Stimulated activated naive B cell treated with anti-CD40 and anti-IgM and Interleukin-4, amounts not matched to agents 10 μg/mL and 1 μg/mL and 100 μg/mL, for 72 hours (primary cell): Measurements from ENCODE around the gene ADRM1.

Experiments used
- ATAC-seq, 2 donors: fragments of 150-1000 bp; cut with Tn5 transposase; replicated peaks; 2 replicates each; pipeline ENCODE4 v1.10.0; 2021; ENCODE audit warnings: moderate library complexity in 1 of 2
- DNase-seq: peaks from one replicate; pipeline ENCODE4 v3.0.0; 2021
- H3K27ac Mint-ChIP-seq: one replicate; pipeline ENCODE4 v1.8.0; 2022; ENCODE audit warnings: mild to moderate bottlenecking, mixed read lengths
- H3K27me3 Mint-ChIP-seq, 2 donors: one replicate each; pipeline ENCODE4 v1.8.0; 2022; ENCODE audit warnings: mixed read lengths in 2 of 2
- H3K36me3 Mint-ChIP-seq, 2 donors: one replicate each; pipeline ENCODE4 v1.8.0; 2022; ENCODE audit warnings: mixed read lengths in 2 of 2, mild to moderate bottlenecking in 1 of 2
- H3K4me1 Mint-ChIP-seq, 2 donors: one replicate each; pipeline ENCODE4 v1.8.0; 2022; ENCODE audit warnings: mixed read lengths in 2 of 2, mild to moderate bottlenecking in 1 of 2
- H3K4me3 Mint-ChIP-seq, 2 donors: one replicate each; pipeline ENCODE4 v1.8.0; 2022; ENCODE audit warnings: mild to moderate bottlenecking in 2 of 2, mixed read lengths in 2 of 2, moderate library complexity in 1 of 2
- H3K9me3 Mint-ChIP-seq, 2 donors: one replicate each; pipeline ENCODE4 v1.8.0; 2022; ENCODE audit warnings: mixed read lengths in 2 of 2, mild to moderate bottlenecking in 1 of 2

The ADRM1 gene

GRCh38 chr20:62269871-62270270 is 32.9 kb upstream of the ADRM1 start:
- Mint-ChIP-seq H3K27ac (no peak overlapping the region), H3K9me3 (peaks cover 0 to 3% of the 10 kb centered on the region in 2 donors), H3K4me1 (peaks cover 16 to 27% of the 10 kb centered on the region in 2 donors), H3K36me3 (peaks cover 43 to 67% of the 10 kb centered on the region in 2 donors), H3K27me3 (no peaks in the 10 kb centered on the region), H3K4me3 (no peak overlapping the region)
- ATAC-seq: no peak
- DNase-seq: no peak

- Mint-ChIP-seq H3K4me3 (no peak overlapping the region), H3K27me3 (no peaks in the 10 kb centered on the region), H3K4me1 (peaks cover 21 to 35% of the 10 kb centered on the region in 2 donors), H3K9me3 (no peaks in the 10 kb centered on the region), H3K36me3 (peaks cover 44 to 53% of the 10 kb centered on the region in 2 donors), H3K27ac (no peak overlapping the region)
- no peak for DNase-seq
- no peak for ATAC-seq
Measured at GRCh38 chr20:62272200-62272599, 30.6 kb upstream of the ADRM1 start.

GRCh38 chr20:62273416-62273815 is 29.4 kb upstream of the ADRM1 start:
- no peaks in the 10 kb centered on the region for H3K27me3 Mint-ChIP-seq
- H3K36me3 Mint-ChIP-seq: peaks cover 39 to 60% of the 10 kb centered on the region in 2 donors
- peaks cover 23 to 35% of the 10 kb centered on the region in 2 donors for H3K4me1 Mint-ChIP-seq
- DNase-seq (no peak), ATAC-seq (no peak)
- H3K27ac Mint-ChIP-seq: no peak overlapping the region
- H3K4me3 Mint-ChIP-seq: no peak overlapping the region
- H3K9me3 Mint-ChIP-seq: no peaks in the 10 kb centered on the region

GRCh38 chr20:62274332-62274950 is 28.4 kb upstream of the ADRM1 start:
- H3K27ac Mint-ChIP-seq: peak overlapping the region; percentile 86
- no peak for DNase-seq
- ATAC-seq: peak; percentile 87 to 90
- no peaks in the 10 kb centered on the region for H3K9me3 Mint-ChIP-seq
- H3K4me1 Mint-ChIP-seq: peaks cover 27 to 35% of the 10 kb centered on the region in 2 donors
- H3K36me3 Mint-ChIP-seq: peaks cover 44 to 65% of the 10 kb centered on the region in 2 donors
- peak overlapping the region in 1 of 2 donors; percentile 66 for H3K4me3 Mint-ChIP-seq
- H3K27me3 Mint-ChIP-seq: no peaks in the 10 kb centered on the region

- H3K36me3 Mint-ChIP-seq: peaks cover 44 to 69% of the 10 kb centered on the region in 2 donors
- peak; percentile 59 to 68 for ATAC-seq
Measured at GRCh38 chr20:62275219-62275618, 27.6 kb upstream of the ADRM1 start.

GRCh38 chr20:62276439-62276838 is 26.4 kb upstream of the ADRM1 start:
- Mint-ChIP-seq H3K9me3 (no peaks in the 10 kb centered on the region), H3K36me3 (peaks cover 44 to 67% of the 10 kb centered on the region in 2 donors), H3K27ac (no peak overlapping the region), H3K4me3 (no peak overlapping the region), H3K27me3 (no peaks in the 10 kb centered on the region), H3K4me1 (peaks cover 27 to 35% of the 10 kb centered on the region in 2 donors)
- ATAC-seq: no peak
- DNase-seq: no peak

More at GRCh38 chr20:62275219-62275618, 27.6 kb upstream of the ADRM1 start:
- Mint-ChIP-seq H3K27me3 (no peaks in the 10 kb centered on the region), H3K4me1 (peaks cover 27 to 35% of the 10 kb centered on the region in 2 donors), H3K27ac (peak overlapping the region; percentile 86), H3K4me3 (no peak overlapping the region), H3K9me3 (no peaks in the 10 kb centered on the region)
- DNase-seq: no peak

- Mint-ChIP-seq H3K36me3 (peaks cover 45 to 68% of the 10 kb centered on the region in 2 donors), H3K4me3 (no peak overlapping the region), H3K9me3 (no peaks in the 10 kb centered on the region), H3K27ac (no peak overlapping the region), H3K27me3 (no peaks in the 10 kb centered on the region), H3K4me1 (peaks cover 27 to 34% of the 10 kb centered on the region in 2 donors)
- ATAC-seq (no peak), DNase-seq (no peak)
Measured at GRCh38 chr20:62277253-62277652, 25.5 kb upstream of the ADRM1 start.

- peaks cover 3 to 9% of the 10 kb centered on the region in 2 donors for H3K4me1 Mint-ChIP-seq
- no peak overlapping the region for H3K27ac Mint-ChIP-seq
- peaks cover 25 to 56% of the 10 kb centered on the region in 2 donors for H3K36me3 Mint-ChIP-seq
- ATAC-seq (no peak), DNase-seq (no peak)
- no peaks in the 10 kb centered on the region for H3K9me3 Mint-ChIP-seq
- H3K4me3 Mint-ChIP-seq: no peak overlapping the region
- no peaks in the 10 kb centered on the region for H3K27me3 Mint-ChIP-seq
Measured at GRCh38 chr20:62280303-62280702, 22.5 kb upstream of the ADRM1 start.

GRCh38 chr20:62281161-62281933 is 21.4 kb upstream of the ADRM1 start:
- no peak for ATAC-seq
- H3K36me3 Mint-ChIP-seq: peaks cover 20 to 54% of the 10 kb centered on the region in 2 donors
- H3K4me1 Mint-ChIP-seq: peaks cover 0 to 6% of the 10 kb centered on the region in 2 donors
- H3K9me3 Mint-ChIP-seq: no peaks in the 10 kb centered on the region
- H3K27ac Mint-ChIP-seq: no peak overlapping the region
- DNase-seq: no peak
- no peak overlapping the region for H3K4me3 Mint-ChIP-seq
- no peaks in the 10 kb centered on the region for H3K27me3 Mint-ChIP-seq

- DNase-seq: no peak
- Mint-ChIP-seq H3K27me3 (no peaks in the 10 kb centered on the region), H3K27ac (no peak overlapping the region), H3K4me1 (peaks cover 0 to 8% of the 10 kb centered on the region in 2 donors), H3K9me3 (no peaks in the 10 kb centered on the region), H3K36me3 (peaks cover 24 to 58% of the 10 kb centered on the region in 2 donors), H3K4me3 (no peak overlapping the region)
- ATAC-seq: no peak
Measured at GRCh38 chr20:62282103-62282502, 20.7 kb upstream of the ADRM1 start.

GRCh38 chr20:62282877-62283503 is 19.8 kb upstream of the ADRM1 start:
- H3K9me3 Mint-ChIP-seq: no peaks in the 10 kb centered on the region
- H3K36me3 Mint-ChIP-seq: peaks cover 24 to 54% of the 10 kb centered on the region in 2 donors
- ATAC-seq (no peak), DNase-seq (no peak)
- H3K27me3 Mint-ChIP-seq: no peaks in the 10 kb centered on the region
- H3K4me1 Mint-ChIP-seq: peaks cover 0 to 7% of the 10 kb centered on the region in 2 donors
- H3K27ac Mint-ChIP-seq: peak overlapping the region; percentile 20
- no peak overlapping the region for H3K4me3 Mint-ChIP-seq

GRCh38 chr20:62284448-62284847 is 18.3 kb upstream of the ADRM1 start:
- ATAC-seq (no peak), DNase-seq (no peak)
- no peak overlapping the region for H3K27ac Mint-ChIP-seq
- H3K4me1 Mint-ChIP-seq: peaks cover 0 to 2% of the 10 kb centered on the region in 2 donors
- H3K36me3 Mint-ChIP-seq: peaks cover 23 to 51% of the 10 kb centered on the region in 2 donors
- no peaks in the 10 kb centered on the region for H3K9me3 Mint-ChIP-seq
- no peak overlapping the region for H3K4me3 Mint-ChIP-seq
- H3K27me3 Mint-ChIP-seq: no peaks in the 10 kb centered on the region

- Mint-ChIP-seq H3K27me3 (no peaks in the 10 kb centered on the region), H3K4me1 (peaks cover 0 to 2% of the 10 kb centered on the region in 2 donors), H3K36me3 (peaks cover 21 to 44% of the 10 kb centered on the region in 2 donors), H3K27ac (no peak overlapping the region), H3K4me3 (no peak overlapping the region), H3K9me3 (no peaks in the 10 kb centered on the region)
- DNase-seq: no peak
- no peak for ATAC-seq
Measured at GRCh38 chr20:62285151-62285550, 17.6 kb upstream of the ADRM1 start.

- H3K9me3 Mint-ChIP-seq: no peaks in the 10 kb centered on the region
- DNase-seq (no peak), ATAC-seq (no peak)
- H3K4me3 Mint-ChIP-seq: no peak overlapping the region
- peaks cover 21 to 42% of the 10 kb centered on the region in 2 donors for H3K36me3 Mint-ChIP-seq
- H3K4me1 Mint-ChIP-seq: peaks cover 0 to 2% of the 10 kb centered on the region in 2 donors
- H3K27ac Mint-ChIP-seq: no peak overlapping the region
- no peaks in the 10 kb centered on the region for H3K27me3 Mint-ChIP-seq
Measured at GRCh38 chr20:62285722-62286121, 17.1 kb upstream of the ADRM1 start.
